NCI-H1105 treated with DMSO at 0.1 percent for 48 hours (cell line): Measurements from ENCODE around the gene TOX3.

ENCODE experiments used
- DNase-seq: peaks from one replicate; lab custom pipeline; 2025; lab: John Stamatoyannopoulos, UW

The TOX3 gene

DNA sequence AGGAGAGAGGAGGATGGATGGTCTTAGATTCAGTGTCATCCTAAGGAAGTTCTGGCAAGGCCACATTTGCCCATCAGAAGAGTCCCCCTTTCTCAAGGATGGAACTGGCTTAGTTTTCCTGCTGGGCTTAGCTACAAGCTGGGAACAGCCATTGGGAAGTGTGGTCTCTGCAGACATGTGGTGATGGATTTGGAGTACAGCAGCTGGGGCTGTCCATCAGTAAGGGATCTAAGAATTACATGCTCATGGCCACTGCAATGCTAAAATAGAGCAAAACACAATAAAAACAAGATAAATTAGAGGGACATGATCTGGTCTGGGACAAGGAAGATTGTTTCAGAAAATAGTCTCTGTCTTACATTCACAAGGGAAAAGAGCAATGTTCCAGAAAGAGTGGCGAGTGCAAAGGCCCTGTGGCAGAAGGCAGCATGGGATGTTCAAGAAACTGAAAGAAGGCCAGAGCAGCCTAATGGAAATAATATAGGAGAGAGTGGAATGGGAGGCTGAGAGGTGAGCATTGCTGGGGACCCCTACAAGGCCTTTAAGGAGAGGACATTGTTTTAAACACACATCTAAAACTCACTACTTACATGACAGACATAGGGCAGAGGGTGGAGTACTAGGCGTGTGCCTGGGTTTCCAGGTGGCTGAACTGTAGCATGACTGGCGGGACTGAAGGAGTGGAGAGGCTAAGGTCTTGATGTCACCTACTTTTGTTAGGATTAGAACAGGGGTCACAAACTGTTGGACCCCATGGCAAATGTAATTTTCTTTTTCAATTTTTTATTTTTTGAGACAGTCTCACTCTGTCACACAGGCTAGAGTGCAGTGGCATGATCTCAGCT is 17.0 kb upstream of the TOX3 start:
- DNase-seq: no peak

DNA sequence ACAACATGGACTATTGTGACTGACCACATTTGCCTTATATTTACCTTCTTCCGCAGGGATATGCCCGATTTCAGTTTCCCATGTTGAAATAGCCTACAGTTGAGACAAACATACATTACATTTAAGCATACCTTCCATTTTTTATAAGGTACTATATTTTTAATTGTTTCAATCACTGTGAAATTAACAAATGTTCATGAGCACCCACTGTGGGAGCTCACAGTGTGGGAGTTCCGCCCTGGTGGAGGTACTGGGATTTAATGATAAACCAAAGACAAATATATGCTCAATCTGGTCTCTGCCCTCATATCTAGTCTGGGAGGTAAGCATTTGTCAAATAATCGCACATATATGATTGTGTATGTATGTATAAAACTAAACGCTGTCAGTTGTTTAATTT is 15.8 kb upstream of the TOX3 start:
- DNase-seq: no peak

DNA sequence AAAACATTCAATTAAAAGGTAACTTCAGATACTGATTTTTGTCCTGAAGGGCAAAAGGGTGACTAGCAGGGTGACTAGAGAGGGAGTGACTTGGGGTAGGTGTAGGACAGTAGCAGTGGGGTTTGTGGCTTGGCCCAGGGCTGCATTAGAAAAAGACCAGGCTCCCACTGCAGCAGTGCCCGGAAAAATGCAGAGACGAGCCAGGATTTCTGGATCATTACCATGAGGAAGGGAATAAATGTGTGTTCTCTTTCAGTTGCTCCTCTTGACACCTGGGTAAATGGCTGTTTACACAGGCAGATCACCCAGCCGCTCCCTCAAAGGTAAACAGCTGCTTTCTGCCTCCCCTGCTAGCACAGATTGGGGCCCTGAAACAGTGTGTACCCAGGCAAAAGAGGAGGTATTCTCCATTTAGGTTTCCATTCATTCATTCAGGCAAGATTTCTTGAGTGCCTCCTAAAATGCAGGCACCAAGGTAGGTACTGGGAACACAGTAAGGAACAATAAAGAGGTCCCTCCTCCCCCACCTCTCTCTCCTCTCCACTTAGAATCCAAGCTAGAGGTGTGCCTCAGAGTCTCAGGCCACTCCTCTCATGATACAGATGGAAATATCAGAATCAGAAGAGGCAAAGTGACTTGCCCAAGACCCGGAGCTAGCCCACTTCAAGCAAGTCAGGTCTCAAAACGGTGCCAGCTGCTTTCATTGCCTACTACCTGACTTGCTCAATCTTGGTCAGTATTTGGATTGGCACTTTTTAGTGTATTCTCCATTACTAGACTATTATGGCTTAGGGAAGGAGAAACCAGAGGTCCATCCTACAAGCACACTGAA is 15.2 kb upstream of the TOX3 start:
- peak; percentile 94 for DNase-seq

DNA sequence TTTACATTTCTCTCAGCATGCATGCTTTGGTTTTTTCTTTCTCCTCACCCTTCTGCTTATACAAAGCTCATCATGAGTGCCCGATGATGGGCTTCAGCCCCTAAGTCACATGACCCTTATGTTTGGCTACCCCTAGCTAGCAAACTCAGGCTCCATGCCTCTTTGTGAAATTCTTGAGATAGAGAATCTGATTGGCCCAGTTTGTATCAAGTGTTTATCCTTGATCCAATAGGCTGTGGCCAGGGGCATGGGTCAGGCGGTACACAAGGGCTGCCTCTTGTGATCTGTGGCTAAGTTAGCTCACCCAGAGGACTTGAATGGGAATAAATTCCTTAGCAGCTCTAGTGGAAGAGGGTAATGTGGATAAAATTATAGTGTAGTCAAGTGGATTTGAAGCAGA is 11.5 kb upstream of the TOX3 start:
- no peak for DNase-seq

DNA sequence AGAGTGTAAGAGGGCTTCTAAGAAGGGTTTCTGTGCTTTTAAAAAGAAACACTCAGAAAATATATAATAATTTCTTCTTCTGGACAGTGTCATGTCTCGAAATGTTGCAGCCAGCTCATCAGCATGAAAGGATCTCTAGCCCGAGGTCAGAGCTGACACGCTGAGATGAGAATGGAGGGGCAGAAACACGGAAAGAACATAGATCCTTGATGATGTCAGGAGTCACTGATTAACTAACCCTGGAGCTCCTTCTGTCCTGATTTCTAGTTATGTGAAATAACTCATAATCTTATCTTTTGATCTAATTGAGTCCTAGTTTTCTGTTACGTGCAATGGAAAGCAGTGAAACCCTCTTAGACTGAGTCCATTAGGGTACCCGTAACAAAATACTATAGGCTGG is 10.3 kb upstream of the TOX3 start:
- no peak for DNase-seq

- DNase-seq: no peak
Observed at GRCh38 chr16:52556083-52556482, 9.1 kb upstream of the TOX3 start.

DNA sequence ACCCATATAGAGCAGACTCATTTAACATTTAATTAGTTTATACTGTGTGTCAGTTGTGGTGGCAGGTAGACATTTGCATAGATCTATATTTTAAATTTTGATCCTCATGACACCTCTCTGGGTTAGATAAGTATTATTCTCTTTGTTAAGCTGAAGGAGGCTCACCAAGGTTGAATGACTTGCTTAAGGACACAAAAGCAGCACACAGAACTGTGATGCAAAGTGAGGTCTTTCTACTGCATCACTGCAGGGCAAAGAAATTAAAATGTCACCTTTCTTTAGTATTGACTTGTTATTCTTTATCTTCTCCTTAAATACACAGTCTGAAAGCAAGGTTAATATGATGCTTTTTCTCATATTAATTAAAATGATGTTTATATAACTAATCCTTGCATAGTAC is 8.6 kb upstream of the TOX3 start:
- DNase-seq: no peak

DNA sequence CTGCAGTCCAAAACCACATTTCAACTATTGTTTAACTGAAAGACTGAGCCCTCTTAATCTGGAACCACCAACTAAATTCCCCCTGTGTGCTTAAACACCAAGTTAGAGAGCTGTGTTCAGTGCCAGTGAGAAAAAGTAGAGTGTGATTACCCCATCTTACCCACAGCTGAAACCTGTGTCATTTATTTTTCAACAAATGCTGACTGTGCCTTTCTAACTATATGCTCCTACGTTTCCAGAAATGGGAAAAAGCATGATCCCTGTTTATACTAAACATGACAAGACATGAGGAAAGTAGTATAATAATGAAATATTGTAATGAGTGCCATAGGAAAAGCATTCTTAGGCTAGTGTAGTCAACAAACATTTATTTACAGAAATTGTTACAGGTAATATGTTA is 7.4 kb upstream of the TOX3 start:
- no peak for DNase-seq

DNA sequence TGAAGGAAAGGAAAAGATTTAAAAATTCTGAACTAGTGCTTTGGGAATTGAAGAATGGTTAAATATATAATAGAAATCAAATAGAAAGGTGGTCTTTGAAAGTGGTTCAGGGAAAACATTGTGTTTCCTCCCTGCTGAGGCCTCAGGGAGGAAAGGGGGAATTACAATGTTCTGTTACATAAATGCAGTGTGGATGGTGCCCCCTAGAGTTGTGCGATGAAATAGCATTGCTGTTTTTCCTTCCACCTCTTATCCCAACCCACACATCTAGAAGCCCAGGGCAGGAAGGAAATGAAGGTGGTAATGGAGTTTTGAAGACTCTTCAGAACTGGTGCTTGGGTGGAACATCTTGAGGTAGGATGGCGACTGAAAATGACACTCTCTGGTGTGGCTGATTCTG is 6.4 kb upstream of the TOX3 start:
- DNase-seq: peak; percentile 54

GRCh38 chr16:52552643-52553042 is 5.7 kb upstream of the TOX3 start:
- peak; percentile 99 for DNase-seq

GRCh38 chr16:52549011-52549692 is 2.2 kb upstream of the TOX3 start:
- no peak for DNase-seq

GRCh38 chr16:52548261-52549010 is 1.5 kb upstream of the TOX3 start:
- DNase-seq: no peak

DNA sequence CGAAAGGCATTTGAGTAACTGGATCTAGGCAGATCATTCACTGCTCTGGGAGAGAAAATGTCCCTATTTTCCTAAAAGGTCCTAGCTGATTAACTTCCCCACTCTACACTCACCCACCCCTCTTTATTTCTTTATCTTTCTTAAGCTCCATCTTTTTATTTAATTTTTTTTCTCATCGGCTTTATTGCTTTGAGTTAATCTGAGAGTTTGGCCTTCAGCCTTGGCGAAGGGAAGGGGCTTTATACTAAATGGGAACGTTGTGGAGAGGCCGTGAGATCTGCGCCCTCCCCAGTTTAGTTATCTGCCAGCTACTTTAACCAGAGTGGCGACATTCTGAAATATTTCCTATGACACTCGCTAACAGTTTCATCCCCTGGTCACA is 882 bp upstream of the TOX3 start:
- no peak for DNase-seq

GRCh38 chr16:52546291-52547003 is 496 bp downstream of the TOX3 start:
- DNase-seq: peak; percentile 36

- no peak for DNase-seq
Observed at GRCh38 chr16:52545898-52546266, 1.1 kb downstream of the TOX3 start.

GRCh38 chr16:52545222-52545897 is 1.6 kb downstream of the TOX3 start:
- DNase-seq: peak; percentile 68

GRCh38 chr16:52544703-52545102 is 2.2 kb downstream of the TOX3 start:
- peak; percentile 67 for DNase-seq

- DNase-seq: no peak
Observed at GRCh38 chr16:52543654-52544053, 3.3 kb downstream of the TOX3 start.

DNA sequence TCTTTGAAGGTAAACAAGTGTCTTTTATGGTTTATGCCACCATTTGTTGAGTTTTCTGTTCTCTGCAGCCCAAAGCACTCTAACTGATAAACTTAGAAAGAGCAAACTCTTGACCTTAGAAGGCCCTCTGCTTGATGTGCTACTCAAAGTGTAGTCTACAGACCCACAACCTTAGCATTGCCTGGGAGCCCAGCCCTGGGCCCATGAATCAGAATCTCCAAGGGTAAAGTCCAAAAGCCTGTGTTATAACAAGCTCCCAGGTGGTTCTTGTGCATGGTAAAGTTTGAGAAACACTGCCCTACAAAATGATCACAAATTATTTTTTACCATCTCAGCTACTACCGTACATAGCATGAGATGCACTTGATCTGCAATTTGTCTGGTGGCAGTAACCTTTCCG is 6.0 kb downstream of the TOX3 start:
- DNase-seq: no peak

DNA sequence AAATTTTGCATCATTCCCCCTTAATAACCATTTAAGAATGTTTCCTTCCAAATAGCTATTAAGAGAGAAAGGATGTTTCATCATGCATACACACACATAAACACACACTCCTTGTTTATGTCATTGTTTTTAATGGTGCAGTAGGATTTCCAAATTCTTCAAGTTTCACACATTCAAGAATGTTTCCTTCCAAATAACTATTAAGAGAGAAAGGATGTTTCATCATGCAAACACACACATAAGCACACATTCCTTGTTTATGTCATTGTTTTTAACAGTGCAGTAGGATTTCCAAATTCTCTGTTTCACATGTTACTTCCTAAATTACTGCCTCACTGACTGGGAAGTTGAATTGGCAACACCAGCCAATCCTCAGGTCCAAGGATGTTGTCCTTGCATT is 7.8 kb downstream of the TOX3 start:
- no peak for DNase-seq

DNA sequence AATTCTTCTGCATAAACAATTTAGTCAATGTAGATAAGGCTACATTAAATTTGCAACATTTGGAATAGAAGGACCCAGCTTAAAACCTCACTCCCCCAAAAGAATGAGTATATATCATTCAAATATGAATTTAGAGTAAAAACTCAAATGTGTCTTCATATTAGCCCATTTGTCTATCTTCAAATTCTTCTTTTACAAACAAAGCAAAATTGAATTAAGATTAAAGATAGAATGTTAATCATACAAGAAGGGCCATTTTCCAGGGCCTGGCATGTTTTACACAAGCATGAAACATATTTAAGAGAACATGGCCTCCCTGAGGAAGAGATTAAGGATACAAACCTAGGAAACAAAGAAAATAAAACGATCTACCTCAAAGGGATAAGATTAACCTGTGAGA is 8.4 kb downstream of the TOX3 start:
- no peak for DNase-seq
